Activated naive CD8-positive, alpha-beta T cell (primary cell): ENCODE data around the gene ATG101.
A peak's percentile ranks its signal among the peaks of the same experiment; 100 is the strongest.

Source experiments
- H3K27ac Mint-ChIP-seq: one replicate; pipeline ENCODE4 v1.8.0; 2021; ENCODE audit warnings: mixed read lengths
- H3K27me3 Mint-ChIP-seq: one replicate; pipeline ENCODE4 v1.8.0; 2021; ENCODE audit warnings: mixed read lengths
- H3K36me3 Mint-ChIP-seq: one replicate; pipeline ENCODE4 v1.8.0; 2021; ENCODE audit warnings: mixed read lengths
- H3K4me1 Mint-ChIP-seq: one replicate; pipeline ENCODE4 v1.8.0; 2021; ENCODE audit warnings: low read depth, mixed read lengths
- H3K4me3 Mint-ChIP-seq: one replicate; pipeline ENCODE4 v1.8.0; 2021; ENCODE audit warnings: mild to moderate bottlenecking, mixed read lengths
- H3K9me3 Mint-ChIP-seq: one replicate; pipeline ENCODE4 v1.8.0; 2021; ENCODE audit warnings: low read depth, mixed read lengths

Gene ATG101

DNA sequence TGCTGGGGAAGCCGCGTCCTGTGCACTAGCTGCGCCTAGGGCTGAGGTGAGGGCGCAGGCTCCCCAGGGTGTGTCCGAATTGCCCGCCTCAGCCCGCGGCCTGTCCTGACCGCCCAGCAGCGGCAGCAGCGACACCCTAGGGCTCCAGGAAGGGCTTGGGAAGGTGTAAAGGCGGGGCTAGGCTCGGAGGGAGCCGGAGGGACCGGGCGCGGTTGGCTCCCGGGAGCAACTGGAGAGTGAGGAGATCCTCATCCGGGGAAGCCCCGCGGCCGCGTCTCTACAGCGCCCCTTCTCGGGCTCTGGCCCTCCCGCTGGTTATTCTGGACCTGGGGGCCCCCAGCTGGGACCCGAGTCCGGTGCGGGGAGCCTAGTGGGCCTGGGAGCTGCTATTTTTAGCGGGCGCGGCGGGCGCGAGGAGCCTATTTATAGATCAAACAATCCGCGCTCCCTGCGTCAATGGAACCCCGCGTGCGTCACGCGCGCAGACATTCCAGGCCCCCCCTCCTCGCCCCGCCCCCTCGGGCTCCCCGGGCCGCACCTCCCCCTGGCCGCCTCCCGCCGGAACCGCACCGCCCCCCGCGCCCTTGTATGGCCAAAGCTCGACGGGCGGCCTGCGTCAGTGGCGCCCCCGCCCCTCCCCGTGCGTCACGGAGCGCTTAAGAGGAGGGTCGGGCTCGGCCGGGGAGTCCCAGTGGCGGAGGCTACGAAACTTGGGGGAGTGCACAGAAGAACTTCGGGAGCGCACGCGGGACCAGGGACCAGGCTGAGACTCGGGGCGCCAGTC is 18.8 kb upstream of the ATG101 start, which contains the start of gene NR4A1:
Gene NR4A1 (plus strand): TSS at position 685 of the 784 bp plus-strand sequence. CDS start 2,887 bp downstream, outside the sequence.
- H3K36me3 Mint-ChIP-seq = peaks cover 2% of the 10 kb centered on the region
- H3K4me3 Mint-ChIP-seq = peak within 1 kb of the TSS; percentile 96
- H3K27ac Mint-ChIP-seq = peak within 1 kb of the TSS; percentile 90
- no peaks in the 10 kb centered on the region for H3K27me3 Mint-ChIP-seq
- H3K4me1 Mint-ChIP-seq = peaks cover 35% of the 10 kb centered on the region
- H3K9me3 Mint-ChIP-seq = no peaks in the 10 kb centered on the region

DNA sequence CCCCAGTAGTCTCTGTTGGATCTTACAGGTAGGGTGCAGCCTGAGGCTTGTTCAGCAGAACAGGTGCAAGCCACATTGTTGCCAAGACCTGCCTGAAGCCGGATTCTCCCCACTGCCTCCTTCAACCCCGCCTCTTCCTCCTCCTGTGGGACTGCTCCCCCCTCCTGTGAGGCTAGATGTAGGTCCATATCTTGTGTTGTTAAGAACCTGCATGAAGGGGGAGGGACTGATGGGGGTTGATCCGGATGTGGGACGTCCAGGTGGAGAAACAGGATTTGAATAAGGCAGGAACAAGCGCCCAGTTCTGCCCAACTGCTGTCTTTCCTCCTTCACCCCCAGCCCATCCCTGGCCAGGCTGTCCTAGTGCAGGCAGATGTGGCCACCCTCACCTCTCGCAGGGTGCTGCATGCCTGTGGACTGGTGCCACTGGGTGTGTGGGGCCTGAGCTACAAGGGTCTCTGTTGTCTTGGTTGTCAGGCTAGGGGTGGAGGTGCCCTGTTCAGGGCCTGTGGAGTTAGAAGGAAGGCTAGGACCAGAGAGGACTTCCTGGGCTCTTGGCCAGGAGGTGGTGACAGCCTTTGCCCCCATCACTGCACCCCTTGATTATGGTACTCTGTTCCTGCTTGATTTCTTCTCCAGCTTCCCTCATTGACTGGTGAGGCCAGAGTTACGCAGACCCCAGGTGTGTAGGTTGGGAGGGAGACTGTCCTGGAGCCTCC is 17.2 kb upstream of the ATG101 start:
- peaks cover 2% of the 10 kb centered on the region for H3K36me3 Mint-ChIP-seq
- H3K4me3 Mint-ChIP-seq = peak overlapping the region; percentile 96
- no peak overlapping the region for H3K27ac Mint-ChIP-seq
- no peaks in the 10 kb centered on the region for H3K9me3 Mint-ChIP-seq
- H3K4me1 Mint-ChIP-seq = peaks cover 36% of the 10 kb centered on the region
- no peaks in the 10 kb centered on the region for H3K27me3 Mint-ChIP-seq

DNA sequence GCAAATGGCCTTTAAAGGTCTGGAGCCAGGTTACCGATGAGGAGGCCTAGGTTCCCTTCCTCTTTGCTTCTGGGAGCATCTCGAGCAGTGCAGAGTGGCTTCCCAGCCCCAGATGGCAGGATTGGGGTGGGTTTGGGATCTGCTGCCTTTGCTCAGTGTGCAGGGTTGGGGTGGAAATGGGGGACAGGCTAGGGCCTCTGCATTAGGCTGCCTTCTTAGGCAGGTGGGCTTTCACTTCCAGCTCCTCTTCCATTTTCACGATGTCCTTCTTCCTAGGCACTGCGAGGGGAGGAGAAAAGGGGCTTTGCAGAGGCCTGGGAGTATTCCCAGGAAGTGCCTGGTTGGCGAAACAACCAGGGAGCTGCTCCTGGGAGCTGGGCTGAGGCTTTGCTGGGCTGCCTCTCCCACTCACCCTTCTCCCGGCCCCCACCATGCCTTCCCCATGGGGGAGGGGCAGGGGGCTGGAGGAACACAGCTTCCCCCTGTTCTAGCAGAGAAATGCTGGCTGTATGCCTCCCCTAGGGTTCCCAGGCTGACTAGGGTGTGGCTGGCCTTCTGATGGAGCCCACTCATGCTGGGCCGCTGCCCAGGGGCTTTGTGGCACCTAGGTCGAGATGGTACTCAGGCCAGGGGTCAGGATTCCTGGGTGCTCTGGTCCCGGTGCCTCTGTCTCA is 16.1 kb upstream of the ATG101 start:
- H3K36me3 Mint-ChIP-seq = peaks cover 2% of the 10 kb centered on the region
- H3K9me3 Mint-ChIP-seq = no peaks in the 10 kb centered on the region
- no peak overlapping the region for H3K27ac Mint-ChIP-seq
- H3K4me3 Mint-ChIP-seq = peak overlapping the region; percentile 96
- H3K27me3 Mint-ChIP-seq = no peaks in the 10 kb centered on the region
- H3K4me1 Mint-ChIP-seq = peaks cover 36% of the 10 kb centered on the region

DNA sequence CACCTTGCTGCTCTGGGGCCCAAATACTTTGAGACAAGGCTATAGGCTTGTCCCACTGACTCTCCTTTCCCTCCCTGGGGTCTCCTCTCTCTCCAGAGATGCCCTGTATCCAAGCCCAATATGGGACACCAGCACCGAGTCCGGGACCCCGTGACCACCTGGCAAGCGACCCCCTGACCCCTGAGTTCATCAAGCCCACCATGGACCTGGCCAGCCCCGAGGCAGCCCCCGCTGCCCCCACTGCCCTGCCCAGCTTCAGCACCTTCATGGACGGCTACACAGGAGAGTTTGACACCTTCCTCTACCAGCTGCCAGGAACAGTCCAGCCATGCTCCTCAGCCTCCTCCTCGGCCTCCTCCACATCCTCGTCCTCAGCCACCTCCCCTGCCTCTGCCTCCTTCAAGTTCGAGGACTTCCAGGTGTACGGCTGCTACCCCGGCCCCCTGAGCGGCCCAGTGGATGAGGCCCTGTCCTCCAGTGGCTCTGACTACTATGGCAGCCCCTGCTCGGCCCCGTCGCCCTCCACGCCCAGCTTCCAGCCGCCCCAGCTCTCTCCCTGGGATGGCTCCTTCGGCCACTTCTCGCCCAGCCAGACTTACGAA is 15.4 kb upstream of the ATG101 start:
- Mint-ChIP-seq H3K4me1 (peaks cover 32% of the 10 kb centered on the region), H3K4me3 (peak overlapping the region; percentile 96), H3K27me3 (no peaks in the 10 kb centered on the region), H3K27ac (no peak overlapping the region), H3K9me3 (no peaks in the 10 kb centered on the region), H3K36me3 (no peaks in the 10 kb centered on the region)

DNA sequence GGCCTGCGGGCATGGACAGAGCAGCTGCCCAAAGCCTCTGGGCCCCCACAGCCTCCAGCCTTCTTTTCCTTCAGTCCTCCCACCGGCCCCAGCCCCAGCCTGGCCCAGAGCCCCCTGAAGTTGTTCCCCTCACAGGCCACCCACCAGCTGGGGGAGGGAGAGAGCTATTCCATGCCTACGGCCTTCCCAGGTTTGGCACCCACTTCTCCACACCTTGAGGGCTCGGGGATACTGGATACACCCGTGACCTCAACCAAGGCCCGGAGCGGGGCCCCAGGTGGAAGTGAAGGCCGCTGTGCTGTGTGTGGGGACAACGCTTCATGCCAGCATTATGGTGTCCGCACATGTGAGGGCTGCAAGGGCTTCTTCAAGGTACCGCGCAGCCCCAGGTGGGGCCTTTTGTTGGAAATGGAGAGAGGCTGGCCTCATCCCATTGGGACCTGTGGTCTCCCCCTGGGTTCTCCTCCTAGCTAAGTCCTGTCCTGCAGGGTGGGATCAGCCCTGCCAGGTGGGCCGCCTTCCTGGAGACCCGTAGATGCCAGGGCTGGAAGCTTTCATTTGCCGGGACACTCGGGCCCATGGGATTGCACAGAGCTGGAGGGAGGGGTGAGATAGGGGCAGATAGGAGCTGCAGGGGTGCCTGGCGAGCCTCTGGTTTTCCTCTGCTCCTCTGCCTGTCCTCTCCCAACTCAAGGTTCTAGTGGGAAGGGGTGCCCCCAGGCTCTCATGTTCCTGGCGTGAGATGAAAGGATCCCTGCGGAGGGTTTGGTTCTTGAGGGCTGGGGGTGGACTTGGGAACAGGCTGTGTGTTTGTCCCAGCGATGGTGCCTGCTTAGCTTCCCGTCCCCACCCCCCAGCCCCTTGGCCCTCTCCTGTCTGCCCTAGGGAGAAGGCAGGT is 14.7 kb upstream of the ATG101 start:
- peaks cover 24% of the 10 kb centered on the region for H3K4me1 Mint-ChIP-seq
- no peaks in the 10 kb centered on the region for H3K9me3 Mint-ChIP-seq
- H3K4me3 Mint-ChIP-seq = no peak overlapping the region
- H3K27me3 Mint-ChIP-seq = no peaks in the 10 kb centered on the region
- no peak overlapping the region for H3K27ac Mint-ChIP-seq
- no peaks in the 10 kb centered on the region for H3K36me3 Mint-ChIP-seq

DNA sequence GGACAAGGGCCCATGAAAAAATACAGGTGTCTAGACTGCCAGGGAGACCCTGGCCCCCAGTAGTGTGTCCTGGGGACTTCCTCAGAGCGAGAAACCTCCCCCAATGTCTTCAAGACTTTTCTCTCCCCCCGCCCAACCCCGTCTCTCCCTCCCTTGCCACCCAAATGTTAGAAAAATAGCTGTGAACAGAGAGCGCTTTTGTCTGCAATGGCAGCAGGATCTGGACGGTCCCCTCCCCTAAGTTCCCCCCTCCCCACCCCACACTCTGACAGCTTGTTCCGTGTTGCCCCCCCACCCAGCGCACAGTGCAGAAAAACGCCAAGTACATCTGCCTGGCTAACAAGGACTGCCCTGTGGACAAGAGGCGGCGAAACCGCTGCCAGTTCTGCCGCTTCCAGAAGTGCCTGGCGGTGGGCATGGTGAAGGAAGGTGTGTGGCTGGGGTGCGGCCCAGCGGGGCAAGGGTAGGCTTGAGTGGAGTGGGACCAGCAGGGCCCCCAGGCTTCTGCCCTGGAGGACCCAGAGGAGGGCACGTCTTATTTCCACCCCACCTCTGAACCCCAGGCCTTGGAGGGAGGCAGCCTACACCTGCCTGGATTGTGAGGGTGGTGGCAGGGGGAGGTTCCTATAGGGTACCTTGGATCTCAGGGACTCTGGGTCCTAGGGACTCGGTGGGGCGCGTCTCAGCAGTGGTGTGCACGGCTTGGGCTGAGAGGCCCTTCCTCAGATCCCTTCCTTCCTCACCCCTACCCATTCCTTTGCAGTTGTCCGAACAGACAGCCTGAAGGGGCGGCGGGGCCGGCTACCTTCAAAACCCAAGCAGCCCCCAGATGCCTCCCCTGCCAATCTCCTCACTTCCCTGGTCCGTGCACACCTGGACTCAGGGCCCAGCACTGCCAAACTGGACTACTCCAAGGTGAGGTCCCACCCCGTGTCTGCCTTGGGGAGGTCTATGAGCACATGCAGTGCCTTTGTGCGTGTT is 13.8 kb upstream of the ATG101 start:
- peak overlapping the region; percentile 32 for H3K4me3 Mint-ChIP-seq
- H3K36me3 Mint-ChIP-seq = no peaks in the 10 kb centered on the region
- no peaks in the 10 kb centered on the region for H3K9me3 Mint-ChIP-seq
- peak overlapping the region; percentile 41 for H3K27ac Mint-ChIP-seq
- peaks cover 20% of the 10 kb centered on the region for H3K4me1 Mint-ChIP-seq
- no peaks in the 10 kb centered on the region for H3K27me3 Mint-ChIP-seq

DNA sequence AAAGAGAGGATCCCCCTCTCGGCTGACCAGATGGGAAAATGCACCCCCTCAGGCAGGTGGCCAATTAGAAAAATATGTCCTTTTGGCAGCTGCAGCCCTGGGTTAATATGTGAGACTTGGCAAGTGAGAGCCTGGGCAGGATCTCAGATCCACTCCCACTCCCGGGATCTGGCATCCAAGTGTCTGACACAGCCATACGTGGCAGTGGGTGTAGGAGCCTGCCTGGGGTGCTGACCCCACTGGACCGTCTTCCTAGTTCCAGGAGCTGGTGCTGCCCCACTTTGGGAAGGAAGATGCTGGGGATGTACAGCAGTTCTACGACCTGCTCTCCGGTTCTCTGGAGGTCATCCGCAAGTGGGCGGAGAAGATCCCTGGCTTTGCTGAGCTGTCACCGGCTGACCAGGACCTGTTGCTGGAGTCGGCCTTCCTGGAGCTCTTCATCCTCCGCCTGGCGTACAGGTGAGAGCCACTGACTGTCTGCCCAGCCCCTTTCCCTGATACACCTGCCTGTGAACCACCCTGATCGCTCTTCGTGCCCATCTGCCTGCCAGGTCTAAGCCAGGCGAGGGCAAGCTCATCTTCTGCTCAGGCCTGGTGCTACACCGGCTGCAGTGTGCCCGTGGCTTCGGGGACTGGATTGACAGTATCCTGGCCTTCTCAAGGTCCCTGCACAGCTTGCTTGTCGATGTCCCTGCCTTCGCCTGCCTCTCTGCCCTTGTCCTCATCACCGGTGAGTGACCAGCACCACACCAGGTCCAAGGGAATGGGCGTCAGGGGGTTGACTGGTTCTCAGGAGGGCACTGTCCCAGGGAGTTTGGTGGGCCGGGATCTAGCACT is 12.8 kb upstream of the ATG101 start:
- H3K27ac Mint-ChIP-seq = no peak overlapping the region
- H3K27me3 Mint-ChIP-seq = no peaks in the 10 kb centered on the region
- H3K36me3 Mint-ChIP-seq = no peaks in the 10 kb centered on the region
- peaks cover 15% of the 10 kb centered on the region for H3K4me1 Mint-ChIP-seq
- no peaks in the 10 kb centered on the region for H3K9me3 Mint-ChIP-seq
- no peak overlapping the region for H3K4me3 Mint-ChIP-seq

DNA sequence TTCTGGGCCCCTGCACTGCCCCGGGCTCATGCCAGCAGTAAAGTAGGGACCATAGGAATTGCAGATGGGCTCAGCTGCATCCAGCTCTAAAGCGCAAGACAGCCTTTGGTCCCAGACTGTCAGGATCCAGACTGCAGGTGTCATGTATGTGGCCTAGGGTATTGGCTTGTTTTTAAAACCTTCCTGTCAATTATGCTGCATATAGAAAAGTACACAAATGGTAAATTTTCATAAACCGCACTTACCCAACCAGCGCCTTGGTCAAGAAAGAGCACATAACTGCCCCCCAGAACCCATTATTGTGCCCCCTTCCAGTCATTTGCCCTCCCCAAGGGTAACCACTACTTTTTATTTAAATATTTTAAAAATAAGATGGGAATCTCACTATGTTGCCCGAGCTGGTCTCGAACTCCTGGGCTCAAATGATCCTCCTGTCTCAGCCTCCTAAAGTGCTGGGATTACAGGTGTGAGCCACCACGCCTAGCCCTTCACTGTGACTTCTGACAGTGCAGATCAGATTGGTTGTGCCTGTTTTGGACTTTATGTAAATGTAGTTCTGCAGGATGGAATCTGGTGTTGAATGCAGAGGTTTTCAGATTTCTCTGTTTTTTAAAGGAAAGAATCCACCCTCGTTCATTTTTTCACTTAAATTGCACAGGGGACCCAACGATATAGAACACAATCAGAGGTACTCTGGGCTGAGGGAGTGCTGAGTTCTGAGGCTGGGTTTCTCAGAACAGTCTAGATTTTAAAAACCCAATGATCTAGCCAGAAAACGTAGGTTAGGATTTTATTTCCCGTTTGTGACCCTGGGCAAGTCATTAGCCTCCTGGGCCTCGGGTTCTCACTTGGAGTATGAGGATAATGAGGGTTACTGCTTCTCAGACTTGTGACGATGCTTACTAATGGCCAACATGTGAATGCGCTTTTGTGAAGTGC is 11.9 kb upstream of the ATG101 start:
- Mint-ChIP-seq H3K4me3 (no peak overlapping the region), H3K36me3 (no peaks in the 10 kb centered on the region), H3K9me3 (no peaks in the 10 kb centered on the region), H3K4me1 (peaks cover 8% of the 10 kb centered on the region), H3K27me3 (no peaks in the 10 kb centered on the region), H3K27ac (no peak overlapping the region)

DNA sequence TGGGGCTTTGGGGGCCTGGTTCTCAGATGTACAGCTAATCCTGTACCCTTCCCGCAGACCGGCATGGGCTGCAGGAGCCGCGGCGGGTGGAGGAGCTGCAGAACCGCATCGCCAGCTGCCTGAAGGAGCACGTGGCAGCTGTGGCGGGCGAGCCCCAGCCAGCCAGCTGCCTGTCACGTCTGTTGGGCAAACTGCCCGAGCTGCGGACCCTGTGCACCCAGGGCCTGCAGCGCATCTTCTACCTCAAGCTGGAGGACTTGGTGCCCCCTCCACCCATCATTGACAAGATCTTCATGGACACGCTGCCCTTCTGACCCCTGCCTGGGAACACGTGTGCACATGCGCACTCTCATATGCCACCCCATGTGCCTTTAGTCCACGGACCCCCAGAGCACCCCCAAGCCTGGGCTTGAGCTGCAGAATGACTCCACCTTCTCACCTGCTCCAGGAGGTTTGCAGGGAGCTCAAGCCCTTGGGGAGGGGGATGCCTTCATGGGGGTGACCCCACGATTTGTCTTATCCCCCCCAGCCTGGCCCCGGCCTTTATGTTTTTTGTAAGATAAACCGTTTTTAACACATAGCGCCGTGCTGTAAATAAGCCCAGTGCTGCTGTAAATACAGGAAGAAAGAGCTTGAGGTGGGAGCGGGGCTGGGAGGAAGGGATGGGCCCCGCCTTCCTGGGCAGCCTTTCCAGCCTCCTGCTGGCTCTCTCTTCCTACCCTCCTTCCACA is 11.0 kb upstream of the ATG101 start:
- Mint-ChIP-seq H3K4me3 (no peak overlapping the region), H3K27me3 (no peaks in the 10 kb centered on the region), H3K36me3 (no peaks in the 10 kb centered on the region), H3K27ac (no peak overlapping the region), H3K4me1 (peaks cover 2% of the 10 kb centered on the region), H3K9me3 (no peaks in the 10 kb centered on the region)

DNA sequence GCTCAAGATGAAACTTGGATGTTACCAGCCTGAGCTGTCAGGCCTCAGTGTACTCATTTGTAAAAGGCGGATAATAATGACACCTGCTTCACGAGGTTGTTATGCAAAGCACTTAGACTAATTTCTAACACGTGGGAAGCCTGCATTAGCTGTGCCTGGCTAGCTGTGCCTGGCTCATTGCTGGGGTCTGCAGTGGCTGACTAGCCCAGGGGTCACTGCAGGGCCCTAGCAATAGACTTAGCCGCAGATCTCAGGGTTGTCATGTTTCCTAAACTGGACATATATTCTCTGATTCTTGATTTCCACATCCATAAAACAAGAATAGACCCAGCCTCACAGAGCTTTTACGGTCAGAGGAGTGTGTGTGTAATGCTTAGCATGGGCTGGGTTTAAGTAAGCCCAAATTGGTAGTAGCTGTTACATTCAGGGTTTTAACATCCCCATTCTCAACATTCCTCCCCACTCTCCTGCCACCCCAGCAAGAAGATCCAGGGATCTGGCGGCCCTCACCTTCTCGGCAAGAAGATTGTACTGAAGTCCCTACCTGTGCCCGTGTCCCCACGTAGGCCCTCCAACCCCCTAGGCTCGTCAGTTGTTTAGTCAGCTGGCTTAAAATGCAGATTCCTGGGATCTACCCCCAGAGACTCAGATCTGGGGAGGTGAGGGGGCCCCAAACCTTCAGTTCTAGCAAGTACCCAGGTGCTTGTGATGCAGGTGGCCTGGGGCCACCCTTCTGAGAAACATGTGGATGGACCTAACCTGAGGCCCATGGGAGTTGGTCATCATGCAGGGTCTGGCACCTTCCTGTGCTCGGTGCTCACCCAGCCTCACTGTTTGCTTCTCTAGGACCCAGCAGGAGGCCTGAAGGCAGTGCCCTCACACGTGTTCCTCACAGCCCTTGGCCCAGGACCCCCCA is 9.9 kb upstream of the ATG101 start:
- peak overlapping the region; percentile 28 for H3K27ac Mint-ChIP-seq

More for the DNA sequence above, 9.9 kb upstream of the ATG101 start:
- Mint-ChIP-seq H3K27me3 (no peaks in the 10 kb centered on the region), H3K9me3 (no peaks in the 10 kb centered on the region), H3K36me3 (no peaks in the 10 kb centered on the region), H3K4me3 (no peak overlapping the region), H3K4me1 (peaks cover 2% of the 10 kb centered on the region)
